ENCODE results near the gene OLFM4.

DNA sequence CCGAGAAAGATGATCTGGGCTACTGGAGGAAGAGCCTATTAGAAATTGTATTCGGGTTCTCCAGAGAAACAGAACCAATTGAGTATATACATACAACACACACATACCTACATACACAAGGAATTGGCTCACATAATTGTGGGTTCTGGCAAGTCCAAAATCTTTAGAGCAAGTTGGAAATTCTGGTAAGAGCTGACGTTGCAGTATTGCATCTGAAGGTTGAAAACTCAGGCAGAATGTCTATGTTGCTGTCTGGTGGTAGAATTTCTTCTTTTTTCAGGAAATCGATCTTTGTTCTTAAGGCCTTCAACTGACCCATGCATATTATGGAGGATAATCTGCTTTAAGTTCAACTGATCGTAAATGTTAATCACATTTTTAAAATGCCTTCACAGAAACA is 15.5 kb upstream of the OLFM4 start:
- TF ChIP-seq CTCF (IDR thresholded peaks at IDR 0.05): no peak
- no peak for TF ChIP-seq POLR2AphosphoS5 (IDR thresholded peaks at IDR 0.05)
- TF ChIP-seq EP300 (IDR thresholded peaks at IDR 0.05): no peak
- TF ChIP-seq POLR2A (IDR thresholded peaks at IDR 0.05): no peak
